ENCODE results near the gene SFRP2.

DNA sequence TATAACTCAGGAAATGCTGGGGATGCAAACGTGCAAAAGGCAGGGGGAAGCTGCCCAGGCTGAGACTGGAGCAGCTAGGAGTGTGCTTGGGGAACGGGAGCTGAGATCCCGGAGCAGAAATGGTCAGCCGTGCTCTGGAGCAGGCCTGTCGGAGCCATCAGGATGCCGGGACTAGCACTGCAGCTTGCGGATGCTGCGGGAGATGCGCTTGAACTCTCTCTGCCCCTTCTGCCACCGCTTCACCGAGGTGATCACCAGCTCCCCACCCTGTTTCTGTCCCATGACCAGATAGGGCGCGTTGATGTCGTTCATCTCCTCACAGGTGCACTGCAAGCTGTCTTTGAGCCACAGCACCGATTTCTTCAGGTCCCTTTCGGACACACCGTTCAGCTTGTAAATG is 7.6 kb downstream of the SFRP2 start:
- TF ChIP-seq, protein P1, sequence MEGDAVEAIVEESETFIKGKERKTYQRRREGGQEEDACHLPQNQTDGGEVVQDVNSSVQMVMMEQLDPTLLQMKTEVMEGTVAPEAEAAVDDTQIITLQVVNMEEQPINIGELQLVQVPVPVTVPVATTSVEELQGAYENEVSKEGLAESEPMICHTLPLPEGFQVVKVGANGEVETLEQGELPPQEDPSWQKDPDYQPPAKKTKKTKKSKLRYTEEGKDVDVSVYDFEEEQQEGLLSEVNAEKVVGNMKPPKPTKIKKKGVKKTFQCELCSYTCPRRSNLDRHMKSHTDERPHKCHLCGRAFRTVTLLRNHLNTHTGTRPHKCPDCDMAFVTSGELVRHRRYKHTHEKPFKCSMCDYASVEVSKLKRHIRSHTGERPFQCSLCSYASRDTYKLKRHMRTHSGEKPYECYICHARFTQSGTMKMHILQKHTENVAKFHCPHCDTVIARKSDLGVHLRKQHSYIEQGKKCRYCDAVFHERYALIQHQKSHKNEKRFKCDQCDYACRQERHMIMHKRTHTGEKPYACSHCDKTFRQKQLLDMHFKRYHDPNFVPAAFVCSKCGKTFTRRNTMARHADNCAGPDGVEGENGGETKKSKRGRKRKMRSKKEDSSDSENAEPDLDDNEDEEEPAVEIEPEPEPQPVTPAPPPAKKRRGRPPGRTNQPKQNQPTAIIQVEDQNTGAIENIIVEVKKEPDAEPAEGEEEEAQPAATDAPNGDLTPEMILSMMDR (IDR thresholded peaks at IDR 0.05), result no peak
- no peak for TF ChIP-seq POLR2A (IDR thresholded peaks at IDR 0.05)
- no peak for TF ChIP-seq EP300 (IDR thresholded peaks at IDR 0.05)
